IPS-11a (cell line): ENCODE measurements around the gene PRUNE1.
A peak's percentile ranks its signal among the peaks of the same experiment; 100 is the strongest.

Source experiments
- H3K4me3 ChIP-seq: one replicate; pipeline ENCODE4 v1.5.1; 2013; ENCODE audit warnings: low read depth, low read length, control low read depth

Gene PRUNE1

GRCh38 chr1:151008244-151009205 lies at the start of gene PRUNE1:
PRUNE1 (plus strand) TSS chr1:151008449; CDS start chr1:151008633, 184 bp downstream.
- peak within 1 kb of the TSS; percentile 88 for H3K4me3 ChIP-seq

GRCh38 chr1:150960646-150961045 lies 47.6 kb upstream of the PRUNE1 start:
- H3K4me3 ChIP-seq, result no peak overlapping the region

GRCh38 chr1:150961756-150962155 lies 46.5 kb upstream of the PRUNE1 start:
- H3K4me3 ChIP-seq, result no peak overlapping the region

- H3K4me3 ChIP-seq, result no peak overlapping the region
Measured at GRCh38 chr1:150963321-150964163, 44.7 kb upstream of the PRUNE1 start.

- no peak overlapping the region for H3K4me3 ChIP-seq
Measured at GRCh38 chr1:150964164-150964489, 44.1 kb upstream of the PRUNE1 start.

GRCh38 chr1:150965605-150966004 lies 42.6 kb upstream of the PRUNE1 start:
- no peak overlapping the region for H3K4me3 ChIP-seq

- H3K4me3 ChIP-seq, result no peak overlapping the region
Measured at GRCh38 chr1:150966011-150966410, 42.2 kb upstream of the PRUNE1 start.

GRCh38 chr1:150967936-150968335 lies 40.3 kb upstream of the PRUNE1 start:
- no peak overlapping the region for H3K4me3 ChIP-seq

GRCh38 chr1:150968491-150968890 lies 39.8 kb upstream of the PRUNE1 start:
- H3K4me3 ChIP-seq, result no peak overlapping the region

GRCh38 chr1:150969626-150970025 lies 38.6 kb upstream of the PRUNE1 start:
- H3K4me3 ChIP-seq, result no peak overlapping the region

- no peak overlapping the region for H3K4me3 ChIP-seq
Measured at GRCh38 chr1:150970808-150971582, 37.3 kb upstream of the PRUNE1 start.

GRCh38 chr1:150971583-150972416 lies 36.4 kb upstream of the PRUNE1 start:
- no peak overlapping the region for H3K4me3 ChIP-seq

- no peak overlapping the region for H3K4me3 ChIP-seq
Measured at GRCh38 chr1:150972417-150972940, 35.8 kb upstream of the PRUNE1 start.

- H3K4me3 ChIP-seq, result peak overlapping the region; percentile 66
Measured at GRCh38 chr1:150973258-150973835, 34.9 kb upstream of the PRUNE1 start.

GRCh38 chr1:150973836-150974579 lies 34.2 kb upstream of the PRUNE1 start:
- H3K4me3 ChIP-seq, result peak overlapping the region; percentile 66

GRCh38 chr1:150974580-150975478 lies 33.4 kb upstream of the PRUNE1 start, which contains the start of gene CERS2:
CERS2 (minus strand) TSS chr1:150974835; CDS start chr1:150969090, 5,745 bp downstream.
- H3K4me3 ChIP-seq, result peak within 1 kb of the TSS; percentile 66

GRCh38 chr1:150976401-150976821 lies 31.8 kb upstream of the PRUNE1 start:
- no peak overlapping the region for H3K4me3 ChIP-seq
